HEK293 (cell line): Measurements from ENCODE around the gene SLC9A9.

Source experiments
- CTCF ChIA-PET: fragments of 350-600 bp; formaldehyde crosslinking; extraction: SDS; loops from one replicate; lab custom pipeline; 2021; ENCODE audit warnings: antibody characterized with exemption; lab: Yijun Ruan, JAX
- POLR2A ChIA-PET: fragments of 300-600 bp; formaldehyde crosslinking; extraction: SDS; loops from one replicate; lab custom pipeline; 2020; ENCODE audit warnings: antibody characterized with exemption, inconsistent platforms; lab: Yijun Ruan, JAX
- H3K27ac ChIP-seq: fragments of 200-500 bp; sonication (Bioruptor generic); 2 replicates; pipeline ENCODE4 v1.5.1; 2014; ENCODE audit warnings: low read depth, low read length, control low read depth, inconsistent platforms; ENCODE audit errors: extremely low read depth
- H3K36me3 ChIP-seq, 2 experiments: fragments of 200-500 bp in 1 of 2; sonication (Bioruptor generic) in 1 of 2; 1 replicate in 1 of 2; 2 replicates in 1 of 2; pipeline ENCODE4 v1.5.1; 2014 to 2017; ENCODE audit warnings: inconsistent platforms in 2 of 2, low read length in 2 of 2; ENCODE audit not compliant: control insufficient read depth in 2 of 2, insufficient read depth in 1 of 2
- H3K4me1 ChIP-seq: fragments of 200-500 bp; sonication (Bioruptor generic); 2 replicates; pipeline ENCODE4 v1.5.1; 2014; ENCODE audit warnings: mild to moderate bottlenecking, low read length, inconsistent platforms; ENCODE audit not compliant: control insufficient read depth, insufficient read depth
- H3K4me3 ChIP-seq: 2 replicates; pipeline ENCODE4 v1.5.1; 2011; ENCODE audit warnings: low read depth, mild to moderate bottlenecking, control low read depth, low read length, moderate library complexity
- H3K9me3 ChIP-seq: fragments of 200-500 bp; sonication (Bioruptor generic); 2 replicates; pipeline ENCODE4 v1.5.1; 2014; ENCODE audit warnings: low read depth, low read length, inconsistent platforms; ENCODE audit not compliant: control insufficient read depth, insufficient read depth
- TCF7L2 ChIP-seq: IDR thresholded peaks from 2 replicates; pipeline ENCODE4 v1.6.1; 2011; ENCODE audit warnings: low read depth, mild to moderate bottlenecking, inconsistent platforms, low read length, moderate library complexity, borderline replicate concordance
- ZFP69B ChIP-seq: fragments of 450-650 bp; formaldehyde crosslinking; IDR thresholded peaks from 2 replicates; pipeline ENCODE4 v1.5.1; 2016; ENCODE audit warnings: missing biosample characterization, missing genetic modification characterization
- ZNF121 ChIP-seq: fragments of 450-650 bp; formaldehyde crosslinking; IDR thresholded peaks from 2 replicates; pipeline ENCODE4 v1.5.1; 2016; ENCODE audit warnings: missing biosample characterization, missing genetic modification characterization
- ZNF16 ChIP-seq: fragments of 450-650 bp; formaldehyde crosslinking; IDR thresholded peaks from 2 replicates; pipeline ENCODE4 v1.5.1; 2016; ENCODE audit warnings: low read depth, missing biosample characterization, missing genetic modification characterization
- ZNF211 ChIP-seq: fragments of 450-650 bp; formaldehyde crosslinking; IDR thresholded peaks from 2 replicates; pipeline ENCODE4 v1.5.1; 2016; ENCODE audit warnings: low read depth, missing biosample characterization, missing genetic modification characterization
- ZNF214 ChIP-seq: fragments of 450-650 bp; formaldehyde crosslinking; IDR thresholded peaks from 2 replicates; pipeline ENCODE4 v1.5.1; 2017; ENCODE audit warnings: missing biosample characterization, mild to moderate bottlenecking, missing genetic modification characterization, borderline replicate concordance
- ZNF266 ChIP-seq: fragments of 450-650 bp; formaldehyde crosslinking; IDR thresholded peaks from 2 replicates; pipeline ENCODE4 v1.5.1; 2016; ENCODE audit warnings: missing biosample characterization, missing genetic modification characterization, low read depth
- ZNF391 ChIP-seq: fragments of 450-650 bp; formaldehyde crosslinking; IDR thresholded peaks from 2 replicates; pipeline ENCODE4 v1.5.1; 2016; ENCODE audit warnings: low read depth, missing biosample characterization, missing genetic modification characterization, borderline replicate concordance
- ZNF48 ChIP-seq: fragments of 450-650 bp; formaldehyde crosslinking; IDR thresholded peaks from 2 replicates; pipeline ENCODE4 v1.5.1; 2016; ENCODE audit warnings: missing biosample characterization, missing genetic modification characterization
- ZNF558 ChIP-seq: fragments of 450-650 bp; formaldehyde crosslinking; IDR thresholded peaks from 2 replicates; pipeline ENCODE4 v1.5.1; 2016; ENCODE audit warnings: missing biosample characterization, missing genetic modification characterization
- ZNF571 ChIP-seq: fragments of 450-650 bp; formaldehyde crosslinking; IDR thresholded peaks from 2 replicates; pipeline ENCODE4 v1.5.0; 2017; ENCODE audit warnings: missing biosample characterization, missing genetic modification characterization
- ZNF658 ChIP-seq: fragments of 450-650 bp; formaldehyde crosslinking; IDR thresholded peaks from 2 replicates; pipeline ENCODE4; 2016; ENCODE audit warnings: missing biosample characterization, missing genetic modification characterization
- ZNF670 ChIP-seq: fragments of 450-650 bp; formaldehyde crosslinking; IDR thresholded peaks from 2 replicates; pipeline ENCODE4 v1.5.1; 2016; ENCODE audit warnings: missing biosample characterization, missing genetic modification characterization, low read depth
- ZNF792 ChIP-seq: fragments of 450-650 bp; formaldehyde crosslinking; IDR thresholded peaks from 2 replicates; pipeline ENCODE4 v1.5.1; 2016; ENCODE audit warnings: missing biosample characterization, missing genetic modification characterization
- ZSCAN30 ChIP-seq: fragments of 450-650 bp; IDR thresholded peaks from 2 replicates; pipeline ENCODE4 v1.5.1; 2018; ENCODE audit warnings: missing biosample characterization, mild to moderate bottlenecking, missing genetic modification characterization, moderate library complexity
- TF ChIP-seq, protein P1 (sequence below): IDR thresholded peaks from 2 replicates; pipeline ENCODE4 v1.6.1; 2011; ENCODE audit warnings: mild to moderate bottlenecking, low read depth, low read length, borderline replicate concordance
- TF ChIP-seq, protein P2 (sequence below): fragments of 450-650 bp; formaldehyde crosslinking; IDR thresholded peaks from 2 replicates; pipeline ENCODE4 v1.5.1; 2016; ENCODE audit warnings: missing biosample characterization, missing genetic modification characterization
- TF ChIP-seq, protein P3 (sequence below): fragments of 450-650 bp; formaldehyde crosslinking; IDR thresholded peaks from 2 replicates; pipeline ENCODE4 v1.5.1; 2017; ENCODE audit warnings: missing biosample characterization, missing genetic modification characterization
- TF ChIP-seq, protein P4 (sequence below): fragments of 450-650 bp; formaldehyde crosslinking; IDR thresholded peaks from 2 replicates; pipeline ENCODE4 v1.5.1; 2016; ENCODE audit warnings: missing biosample characterization, missing genetic modification characterization
- TF ChIP-seq, protein P5 (sequence below): fragments of 450-650 bp; formaldehyde crosslinking; IDR thresholded peaks from 2 replicates; pipeline ENCODE4 v1.5.1; 2016; ENCODE audit warnings: missing biosample characterization, missing genetic modification characterization
- TF ChIP-seq, protein P6 (sequence below): fragments of 450-650 bp; formaldehyde crosslinking; IDR thresholded peaks from 2 replicates; pipeline ENCODE4 v1.5.1; 2016; ENCODE audit warnings: missing biosample characterization, missing genetic modification characterization
- TF ChIP-seq, protein P7 (sequence below): sonication (generic); formaldehyde crosslinking; IDR thresholded peaks from 2 replicates; pipeline ENCODE4 v1.8.1; 2022; ENCODE audit warnings: mild to moderate bottlenecking, moderate library complexity, missing genetic modification reagents

Gene SLC9A9

DNA sequence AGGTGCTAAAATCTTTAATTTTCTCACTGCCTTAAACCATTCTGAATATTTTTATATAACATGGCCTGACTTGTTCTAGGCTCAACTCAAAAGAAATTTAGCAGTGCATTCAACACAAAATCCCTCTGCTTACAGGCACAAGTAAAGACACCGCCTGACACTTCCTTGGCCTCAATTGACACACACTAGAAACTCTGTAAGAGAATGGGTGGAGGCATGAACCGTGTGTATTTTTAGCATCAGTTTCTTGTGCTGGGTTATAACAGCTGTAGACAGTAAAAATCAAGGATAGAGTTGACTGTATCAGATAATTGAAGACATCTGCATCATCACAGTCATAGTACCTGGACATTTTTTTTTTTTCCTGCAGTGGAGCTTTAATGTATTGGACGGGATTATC, 54.3 kb downstream of the SLC9A9 start (continued):
- TF ChIP-seq, protein P1, sequence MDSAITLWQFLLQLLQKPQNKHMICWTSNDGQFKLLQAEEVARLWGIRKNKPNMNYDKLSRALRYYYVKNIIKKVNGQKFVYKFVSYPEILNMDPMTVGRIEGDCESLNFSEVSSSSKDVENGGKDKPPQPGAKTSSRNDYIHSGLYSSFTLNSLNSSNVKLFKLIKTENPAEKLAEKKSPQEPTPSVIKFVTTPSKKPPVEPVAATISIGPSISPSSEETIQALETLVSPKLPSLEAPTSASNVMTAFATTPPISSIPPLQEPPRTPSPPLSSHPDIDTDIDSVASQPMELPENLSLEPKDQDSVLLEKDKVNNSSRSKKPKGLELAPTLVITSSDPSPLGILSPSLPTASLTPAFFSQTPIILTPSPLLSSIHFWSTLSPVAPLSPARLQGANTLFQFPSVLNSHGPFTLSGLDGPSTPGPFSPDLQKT: no peak
- TF ChIP-seq, protein P2, sequence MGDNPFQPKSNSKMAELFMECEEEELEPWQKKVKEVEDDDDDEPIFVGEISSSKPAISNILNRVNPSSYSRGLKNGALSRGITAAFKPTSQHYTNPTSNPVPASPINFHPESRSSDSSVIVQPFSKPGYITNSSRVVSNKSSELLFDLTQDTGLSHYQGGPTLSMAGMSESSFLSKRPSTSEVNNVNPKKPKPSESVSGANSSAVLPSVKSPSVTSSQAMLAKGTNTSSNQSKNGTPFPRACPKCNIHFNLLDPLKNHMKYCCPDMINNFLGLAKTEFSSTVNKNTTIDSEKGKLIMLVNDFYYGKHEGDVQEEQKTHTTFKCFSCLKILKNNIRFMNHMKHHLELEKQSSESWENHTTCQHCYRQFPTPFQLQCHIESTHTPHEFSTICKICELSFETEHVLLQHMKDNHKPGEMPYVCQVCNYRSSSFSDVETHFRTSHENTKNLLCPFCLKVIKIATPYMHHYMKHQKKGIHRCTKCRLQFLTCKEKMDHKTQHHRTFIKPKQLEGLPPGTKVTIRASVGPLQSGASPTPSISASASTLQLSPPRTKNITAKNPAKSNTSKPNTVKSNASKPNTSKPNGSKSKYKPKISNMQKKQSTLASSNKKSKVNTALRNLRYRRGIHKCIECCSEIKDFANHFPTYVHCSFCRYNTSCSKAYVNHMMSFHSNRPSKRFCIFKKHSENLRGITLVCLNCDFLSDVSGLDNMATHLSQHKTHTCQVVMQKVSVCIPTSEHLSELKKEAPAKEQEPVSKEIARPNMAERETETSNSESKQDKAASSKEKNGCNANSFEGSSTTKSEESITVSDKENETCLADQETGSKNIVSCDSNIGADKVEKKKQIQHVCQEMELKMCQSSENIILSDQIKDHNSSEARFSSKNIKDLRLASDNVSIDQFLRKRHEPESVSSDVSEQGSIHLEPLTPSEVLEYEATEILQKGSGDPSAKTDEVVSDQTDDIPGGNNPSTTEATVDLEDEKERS: no peak
- TF ChIP-seq, protein P3, sequence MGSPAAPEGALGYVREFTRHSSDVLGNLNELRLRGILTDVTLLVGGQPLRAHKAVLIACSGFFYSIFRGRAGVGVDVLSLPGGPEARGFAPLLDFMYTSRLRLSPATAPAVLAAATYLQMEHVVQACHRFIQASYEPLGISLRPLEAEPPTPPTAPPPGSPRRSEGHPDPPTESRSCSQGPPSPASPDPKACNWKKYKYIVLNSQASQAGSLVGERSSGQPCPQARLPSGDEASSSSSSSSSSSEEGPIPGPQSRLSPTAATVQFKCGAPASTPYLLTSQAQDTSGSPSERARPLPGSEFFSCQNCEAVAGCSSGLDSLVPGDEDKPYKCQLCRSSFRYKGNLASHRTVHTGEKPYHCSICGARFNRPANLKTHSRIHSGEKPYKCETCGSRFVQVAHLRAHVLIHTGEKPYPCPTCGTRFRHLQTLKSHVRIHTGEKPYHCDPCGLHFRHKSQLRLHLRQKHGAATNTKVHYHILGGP (tag by site-specific recombination): no peak
- TF ChIP-seq ZNF658 (tag by site-specific recombination) (no peak), ZNF16 (tag by site-specific recombination) (no peak), ZNF391 (tag by site-specific recombination) (no peak), ZNF792 (tag by site-specific recombination) (no peak)

DNA sequence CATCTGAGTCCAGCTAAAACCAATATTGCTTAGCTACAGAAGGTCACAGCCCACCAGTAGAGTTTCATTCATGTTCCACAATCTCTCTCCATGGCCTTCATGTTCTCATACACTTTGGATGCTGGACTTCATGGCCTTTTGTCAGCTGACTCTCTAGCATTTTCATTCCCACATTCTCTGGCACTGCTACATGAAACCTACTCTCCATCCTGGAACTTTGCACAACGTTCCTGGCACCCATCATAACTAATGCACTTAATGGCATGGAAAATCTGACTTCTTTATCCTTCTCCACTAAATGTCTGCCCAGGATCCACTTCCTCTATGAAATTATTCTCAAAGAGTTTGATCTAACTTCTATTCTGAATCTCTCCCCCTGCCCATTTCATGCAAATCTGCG, 56.9 kb downstream of the SLC9A9 start:
- H3K4me1 ChIP-seq: no peaks in the 10 kb centered on the region
- no peaks in the 10 kb centered on the region for H3K36me3 ChIP-seq
- H3K27ac ChIP-seq: no peak overlapping the region
- POLR2A ChIA-PET: no interaction called here
- no peaks in the 10 kb centered on the region for H3K9me3 ChIP-seq
- TF ChIP-seq, protein P4, sequence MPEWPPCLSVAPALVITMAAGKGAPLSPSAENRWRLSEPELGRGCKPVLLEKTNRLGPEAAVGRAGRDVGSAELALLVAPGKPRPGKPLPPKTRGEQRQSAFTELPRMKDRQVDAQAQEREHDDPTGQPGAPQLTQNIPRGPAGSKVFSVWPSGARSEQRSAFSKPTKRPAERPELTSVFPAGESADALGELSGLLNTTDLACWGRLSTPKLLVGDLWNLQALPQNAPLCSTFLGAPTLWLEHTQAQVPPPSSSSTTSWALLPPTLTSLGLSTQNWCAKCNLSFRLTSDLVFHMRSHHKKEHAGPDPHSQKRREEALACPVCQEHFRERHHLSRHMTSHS (tag by site-specific recombination): no peak
- CTCF ChIA-PET: no interaction called here
- H3K4me3 ChIP-seq: no peak overlapping the region

DNA sequence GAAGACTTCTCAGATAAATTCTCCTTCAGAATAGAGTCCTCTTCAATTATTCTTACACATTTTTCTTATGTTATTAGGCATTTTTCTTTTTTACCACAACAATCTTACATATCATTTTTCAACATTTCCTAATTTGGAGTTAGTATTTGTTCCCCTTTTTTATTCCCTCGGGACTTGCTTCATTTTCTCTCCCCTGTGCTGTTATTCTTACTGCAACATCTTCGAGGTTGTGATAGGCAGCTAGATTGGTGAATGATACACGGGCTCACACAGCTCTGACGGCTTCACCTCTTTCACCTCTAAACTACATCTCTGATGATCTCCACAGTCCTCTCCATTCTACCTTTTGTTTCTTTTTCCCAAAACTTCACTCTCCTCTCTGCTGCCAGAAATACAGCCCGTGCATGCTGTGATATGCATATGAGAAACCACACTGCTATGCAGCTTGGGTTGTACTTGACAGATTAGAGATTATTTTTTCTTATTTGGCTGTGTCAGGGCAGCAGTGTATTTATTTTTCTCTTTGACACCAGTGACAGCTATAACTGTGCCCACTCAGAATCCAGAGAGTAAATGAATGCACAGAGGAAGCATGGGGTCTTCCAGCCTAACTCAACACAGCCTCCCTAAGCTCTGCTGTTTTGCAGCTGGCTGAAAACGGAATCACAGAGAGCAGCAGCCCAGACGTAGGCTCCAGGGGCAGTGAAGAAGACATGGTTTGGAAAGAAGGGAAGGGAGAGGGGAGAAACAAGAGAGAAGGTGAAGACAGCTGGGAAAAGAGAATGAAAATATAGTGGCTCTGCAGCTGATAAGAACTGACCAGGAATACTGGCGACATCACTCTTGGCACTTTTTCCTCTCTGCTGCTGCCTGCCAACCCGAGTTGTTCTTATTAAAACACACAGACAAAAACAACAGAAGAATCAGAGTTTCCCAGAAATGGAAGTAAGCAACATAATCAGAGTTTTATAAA, 61.8 kb downstream of the SLC9A9 start:
- H3K27ac ChIP-seq: no peak overlapping the region
- ChIA-PET POLR2A (no interaction called here), CTCF (interaction anchor here (0.6 kb wide), 1 partner anchor 36 kb away, joined by 4 read pairs; no protein-coding TSS in a partner anchor)
- TF ChIP-seq ZNF558 (tag by site-specific recombination) (no peak), ZSCAN30 (tag by site-specific recombination) (no peak), ZNF211 (tag by site-specific recombination) (no peak), ZNF121 (no peak), ZFP69B (tag by site-specific recombination) (no peak), ZNF214 (tag by site-specific recombination) (no peak), ZNF571 (tag by site-specific recombination) (no peak), ZNF670 (tag by site-specific recombination) (no peak), TCF7L2 (no peak), ZNF266 (tag by site-specific recombination) (no peak), ZNF48 (tag by site-specific recombination) (no peak)
- TF ChIP-seq, protein P5, sequence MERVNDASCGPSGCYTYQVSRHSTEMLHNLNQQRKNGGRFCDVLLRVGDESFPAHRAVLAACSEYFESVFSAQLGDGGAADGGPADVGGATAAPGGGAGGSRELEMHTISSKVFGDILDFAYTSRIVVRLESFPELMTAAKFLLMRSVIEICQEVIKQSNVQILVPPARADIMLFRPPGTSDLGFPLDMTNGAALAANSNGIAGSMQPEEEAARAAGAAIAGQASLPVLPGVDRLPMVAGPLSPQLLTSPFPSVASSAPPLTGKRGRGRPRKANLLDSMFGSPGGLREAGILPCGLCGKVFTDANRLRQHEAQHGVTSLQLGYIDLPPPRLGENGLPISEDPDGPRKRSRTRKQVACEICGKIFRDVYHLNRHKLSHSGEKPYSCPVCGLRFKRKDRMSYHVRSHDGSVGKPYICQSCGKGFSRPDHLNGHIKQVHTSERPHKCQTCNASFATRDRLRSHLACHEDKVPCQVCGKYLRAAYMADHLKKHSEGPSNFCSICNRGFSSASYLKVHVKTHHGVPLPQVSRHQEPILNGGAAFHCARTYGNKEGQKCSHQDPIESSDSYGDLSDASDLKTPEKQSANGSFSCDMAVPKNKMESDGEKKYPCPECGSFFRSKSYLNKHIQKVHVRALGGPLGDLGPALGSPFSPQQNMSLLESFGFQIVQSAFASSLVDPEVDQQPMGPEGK: no peak
- TF ChIP-seq, protein P6, sequence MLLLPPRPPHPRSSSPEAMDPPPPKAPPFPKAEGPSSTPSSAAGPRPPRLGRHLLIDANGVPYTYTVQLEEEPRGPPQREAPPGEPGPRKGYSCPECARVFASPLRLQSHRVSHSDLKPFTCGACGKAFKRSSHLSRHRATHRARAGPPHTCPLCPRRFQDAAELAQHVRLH (tag by site-specific recombination): no peak
- TF ChIP-seq, protein P7, sequence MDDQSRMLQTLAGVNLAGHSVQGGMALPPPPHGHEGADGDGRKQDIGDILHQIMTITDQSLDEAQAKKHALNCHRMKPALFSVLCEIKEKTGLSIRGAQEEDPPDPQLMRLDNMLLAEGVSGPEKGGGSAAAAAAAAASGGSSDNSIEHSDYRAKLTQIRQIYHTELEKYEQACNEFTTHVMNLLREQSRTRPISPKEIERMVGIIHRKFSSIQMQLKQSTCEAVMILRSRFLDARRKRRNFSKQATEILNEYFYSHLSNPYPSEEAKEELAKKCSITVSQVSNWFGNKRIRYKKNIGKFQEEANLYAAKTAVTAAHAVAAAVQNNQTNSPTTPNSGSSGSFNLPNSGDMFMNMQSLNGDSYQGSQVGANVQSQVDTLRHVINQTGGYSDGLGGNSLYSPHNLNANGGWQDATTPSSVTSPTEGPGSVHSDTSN (CRISPR knock-in tag): no peak

More for the DNA sequence above, 61.8 kb downstream of the SLC9A9 start:
- no peaks in the 10 kb centered on the region for H3K9me3 ChIP-seq
- H3K4me1 ChIP-seq: no peaks in the 10 kb centered on the region
- no peaks in the 10 kb centered on the region for H3K36me3 ChIP-seq
- no peak overlapping the region for H3K4me3 ChIP-seq
